ENCODE data around the gene PLEKHJ1.

DNA sequence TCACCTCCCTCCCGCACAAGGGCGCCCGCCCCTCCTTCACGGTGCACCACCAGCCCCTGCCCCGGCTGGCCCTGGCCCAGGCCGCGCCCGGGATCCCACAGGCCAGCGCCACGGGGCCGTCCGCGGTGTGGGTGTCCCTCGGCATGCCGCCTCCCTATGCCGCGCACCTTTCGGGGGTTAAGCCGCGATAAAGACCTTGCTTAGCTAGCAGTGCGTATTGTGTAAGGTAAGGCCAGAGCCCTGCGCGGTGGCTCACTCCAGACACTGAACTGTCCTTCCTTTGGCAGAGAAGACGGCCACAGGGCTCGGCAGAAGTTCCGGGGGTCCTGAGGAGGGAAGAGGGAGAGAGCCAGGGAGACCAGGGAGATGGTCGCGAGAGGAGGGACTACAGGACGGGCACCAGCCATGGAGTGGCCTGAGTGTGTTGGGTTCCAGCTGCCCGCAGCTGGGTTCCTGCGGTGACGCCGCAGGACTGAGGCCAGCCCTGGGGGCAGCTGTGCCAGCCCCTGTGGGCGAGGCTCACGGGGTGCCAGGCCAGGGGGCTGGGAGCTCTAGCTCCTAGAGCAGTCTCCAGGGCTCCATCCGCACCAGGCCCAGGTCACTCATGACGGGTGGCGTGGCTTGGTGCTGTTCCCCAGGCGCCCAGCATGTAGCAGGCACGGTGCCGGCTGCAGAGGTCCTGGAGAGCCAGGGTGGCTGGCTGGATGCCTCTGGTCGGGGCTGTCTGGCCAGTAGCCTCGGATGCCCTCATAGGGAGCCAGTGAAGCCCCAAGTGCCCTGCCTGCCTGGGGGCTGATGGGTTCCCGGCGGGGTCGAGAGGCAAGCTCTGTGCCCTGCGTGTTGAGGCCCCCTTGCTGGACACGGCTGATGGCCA, 7.7 kb downstream of the PLEKHJ1 start:
- TF ChIP-seq EP300 (IDR thresholded peaks at IDR 0.05; ENCODE audit: borderline replicate concordance in 1 of 2, low read depth in 2 of 2, low read length in 2 of 2), result no peak
- TF ChIP-seq, protein P1, sequence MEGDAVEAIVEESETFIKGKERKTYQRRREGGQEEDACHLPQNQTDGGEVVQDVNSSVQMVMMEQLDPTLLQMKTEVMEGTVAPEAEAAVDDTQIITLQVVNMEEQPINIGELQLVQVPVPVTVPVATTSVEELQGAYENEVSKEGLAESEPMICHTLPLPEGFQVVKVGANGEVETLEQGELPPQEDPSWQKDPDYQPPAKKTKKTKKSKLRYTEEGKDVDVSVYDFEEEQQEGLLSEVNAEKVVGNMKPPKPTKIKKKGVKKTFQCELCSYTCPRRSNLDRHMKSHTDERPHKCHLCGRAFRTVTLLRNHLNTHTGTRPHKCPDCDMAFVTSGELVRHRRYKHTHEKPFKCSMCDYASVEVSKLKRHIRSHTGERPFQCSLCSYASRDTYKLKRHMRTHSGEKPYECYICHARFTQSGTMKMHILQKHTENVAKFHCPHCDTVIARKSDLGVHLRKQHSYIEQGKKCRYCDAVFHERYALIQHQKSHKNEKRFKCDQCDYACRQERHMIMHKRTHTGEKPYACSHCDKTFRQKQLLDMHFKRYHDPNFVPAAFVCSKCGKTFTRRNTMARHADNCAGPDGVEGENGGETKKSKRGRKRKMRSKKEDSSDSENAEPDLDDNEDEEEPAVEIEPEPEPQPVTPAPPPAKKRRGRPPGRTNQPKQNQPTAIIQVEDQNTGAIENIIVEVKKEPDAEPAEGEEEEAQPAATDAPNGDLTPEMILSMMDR (IDR thresholded peaks at IDR 0.05; ENCODE audit: control extremely low read depth in 1 of 3, insufficient read depth in 1 of 3, low read depth in 1 of 3, low read length in 3 of 3), result no peak
- no peak for TF ChIP-seq KDM5A (IDR thresholded peaks at IDR 0.05; ENCODE audit: low read length)
- no peak for TF ChIP-seq CEBPB (IDR thresholded peaks at IDR 0.05; ENCODE audit: low read depth, low read length)
- 0 out of 2 replicates have a peak, but pooled peaks have one; percentile 4 for TF ChIP-seq POLR2AphosphoS5 (IDR thresholded peaks at IDR 0.05; ENCODE audit: low read depth, low read length)
- no peak for TF ChIP-seq POLR2A (IDR thresholded peaks at IDR 0.05; ENCODE audit: control extremely low read depth in 1 of 2, low read depth in 2 of 2, low read length in 2 of 2)
